ENCODE results near the gene PLA2G4A. TPM values are rescaled to one million over a fixed set of nuclear protein-coding genes. Genes with fewer than 3 reads are reported as not detected.

The PLA2G4A gene
- total and polyA plus RNA-seq, 7 donors: 0.24 to 0.71 (median 0.44) TPM

DNA sequence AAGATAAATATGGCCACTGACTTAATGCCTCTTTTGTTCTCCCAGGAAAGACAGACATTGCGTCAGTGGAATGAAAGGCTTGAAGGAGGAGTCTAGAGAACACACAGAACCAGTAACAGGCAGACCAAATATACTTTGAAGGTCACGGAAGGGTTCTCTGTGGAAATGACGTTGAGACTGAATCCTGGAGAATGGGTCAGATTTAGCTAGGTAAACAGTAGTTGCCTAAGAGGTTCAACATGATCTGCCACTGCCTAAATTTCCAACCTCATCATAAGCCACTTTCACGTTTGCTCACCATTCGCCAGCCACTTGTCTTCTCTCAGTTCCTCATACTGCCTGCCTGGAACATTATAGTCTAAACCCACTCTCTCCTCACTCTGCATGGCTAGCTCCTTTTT lies 20.5 kb downstream of the PLA2G4A start:
- H3K36me3 ChIP-seq (ENCODE audit: insufficient read depth in 1 of 2, low read depth in 1 of 2): no peaks in the 10 kb centered on the region
- no peaks in the 10 kb centered on the region for H3K9me3 ChIP-seq
- intact Hi-C loops (cut with DNase I): no loop called here
- H3K4me3 ChIP-seq: no peak overlapping the region
- DNase-seq (no peak), ATAC-seq (no peak)
- H3K27ac ChIP-seq: no peak overlapping the region
- no peaks in the 10 kb centered on the region for H3K4me1 ChIP-seq
- WGBS, 3 donors: 81 to 84% (median 83%) methylated on average over 5 of the region's 5 CpGs
- no peaks in the 10 kb centered on the region for H3K27me3 ChIP-seq (ENCODE audit: insufficient read depth in 3 of 3, low read length in 2 of 3)
- TF ChIP-seq, protein P1, sequence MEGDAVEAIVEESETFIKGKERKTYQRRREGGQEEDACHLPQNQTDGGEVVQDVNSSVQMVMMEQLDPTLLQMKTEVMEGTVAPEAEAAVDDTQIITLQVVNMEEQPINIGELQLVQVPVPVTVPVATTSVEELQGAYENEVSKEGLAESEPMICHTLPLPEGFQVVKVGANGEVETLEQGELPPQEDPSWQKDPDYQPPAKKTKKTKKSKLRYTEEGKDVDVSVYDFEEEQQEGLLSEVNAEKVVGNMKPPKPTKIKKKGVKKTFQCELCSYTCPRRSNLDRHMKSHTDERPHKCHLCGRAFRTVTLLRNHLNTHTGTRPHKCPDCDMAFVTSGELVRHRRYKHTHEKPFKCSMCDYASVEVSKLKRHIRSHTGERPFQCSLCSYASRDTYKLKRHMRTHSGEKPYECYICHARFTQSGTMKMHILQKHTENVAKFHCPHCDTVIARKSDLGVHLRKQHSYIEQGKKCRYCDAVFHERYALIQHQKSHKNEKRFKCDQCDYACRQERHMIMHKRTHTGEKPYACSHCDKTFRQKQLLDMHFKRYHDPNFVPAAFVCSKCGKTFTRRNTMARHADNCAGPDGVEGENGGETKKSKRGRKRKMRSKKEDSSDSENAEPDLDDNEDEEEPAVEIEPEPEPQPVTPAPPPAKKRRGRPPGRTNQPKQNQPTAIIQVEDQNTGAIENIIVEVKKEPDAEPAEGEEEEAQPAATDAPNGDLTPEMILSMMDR (IDR thresholded peaks at IDR 0.05): no peak

- ATAC-seq (no peak), DNase-seq (no peak)
- H3K27me3 ChIP-seq (ENCODE audit: insufficient read depth in 3 of 3, low read length in 2 of 3): no peaks in the 10 kb centered on the region
- H3K27ac ChIP-seq: no peak overlapping the region
- no peak overlapping the region for H3K4me3 ChIP-seq
- intact Hi-C loops (cut with DNase I): no loop called here
- TF ChIP-seq, protein P1 (IDR thresholded peaks at IDR 0.05): no peak
- no peaks in the 10 kb centered on the region for H3K4me1 ChIP-seq
- no peaks in the 10 kb centered on the region for H3K9me3 ChIP-seq
- no peaks in the 10 kb centered on the region for H3K36me3 ChIP-seq (ENCODE audit: insufficient read depth in 1 of 2, low read depth in 1 of 2)
Observed at GRCh38 chr1:186849826-186850225, 21.1 kb downstream of the PLA2G4A start.

DNA sequence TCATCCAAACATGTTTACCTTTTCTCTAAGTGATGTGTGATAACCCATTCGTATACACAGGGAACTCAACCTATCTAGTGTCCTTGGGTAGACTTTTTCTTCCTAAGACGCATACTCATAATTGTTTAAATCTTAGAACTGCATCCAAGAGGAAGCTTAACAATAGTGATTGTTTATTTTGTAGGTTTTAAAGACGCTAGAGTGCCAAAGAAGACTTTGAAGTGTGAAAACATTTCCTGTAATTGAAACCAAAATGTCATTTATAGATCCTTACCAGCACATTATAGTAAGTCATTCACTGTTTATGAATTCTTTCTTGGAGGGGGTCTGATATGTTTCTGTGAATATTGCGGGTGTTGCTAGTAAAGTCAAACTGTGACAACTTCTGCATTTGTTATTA lies 25.4 kb downstream of the PLA2G4A start:
- H3K4me1 ChIP-seq: no peaks in the 10 kb centered on the region
- no peaks in the 10 kb centered on the region for H3K36me3 ChIP-seq (ENCODE audit: insufficient read depth in 1 of 2, low read depth in 1 of 2)
- 60 to 65% (median 63%) methylated on average over 4 of the region's 4 CpGs for WGBS, 3 donors
- no peak overlapping the region for H3K4me3 ChIP-seq
- H3K27me3 ChIP-seq (ENCODE audit: insufficient read depth in 3 of 3, low read length in 2 of 3): no peaks in the 10 kb centered on the region
- TF ChIP-seq, protein P1 (IDR thresholded peaks at IDR 0.05): no peak
- intact Hi-C loops (cut with DNase I): no loop called here
- no peaks in the 10 kb centered on the region for H3K9me3 ChIP-seq
- DNase-seq (no peak), ATAC-seq (no peak)
- H3K27ac ChIP-seq: no peak overlapping the region

- Histone ChIP-seq H3K4me1 (no peaks in the 10 kb centered on the region), H3K27me3 (ENCODE audit: insufficient read depth in 3 of 3, low read length in 2 of 3) (no peaks in the 10 kb centered on the region), H3K36me3 (ENCODE audit: insufficient read depth in 1 of 2, low read depth in 1 of 2) (no peaks in the 10 kb centered on the region), H3K9me3 (no peaks in the 10 kb centered on the region), H3K4me3 (no peak overlapping the region), H3K27ac (no peak overlapping the region)
- intact Hi-C loops (cut with DNase I): no loop called here
- DNase-seq (no peak), ATAC-seq (peak in 1 of 4 donors; percentile 49)
- TF ChIP-seq, protein P1 (IDR thresholded peaks at IDR 0.05): no peak
Observed at GRCh38 chr1:186858923-186859322, 30.2 kb downstream of the PLA2G4A start.

DNA sequence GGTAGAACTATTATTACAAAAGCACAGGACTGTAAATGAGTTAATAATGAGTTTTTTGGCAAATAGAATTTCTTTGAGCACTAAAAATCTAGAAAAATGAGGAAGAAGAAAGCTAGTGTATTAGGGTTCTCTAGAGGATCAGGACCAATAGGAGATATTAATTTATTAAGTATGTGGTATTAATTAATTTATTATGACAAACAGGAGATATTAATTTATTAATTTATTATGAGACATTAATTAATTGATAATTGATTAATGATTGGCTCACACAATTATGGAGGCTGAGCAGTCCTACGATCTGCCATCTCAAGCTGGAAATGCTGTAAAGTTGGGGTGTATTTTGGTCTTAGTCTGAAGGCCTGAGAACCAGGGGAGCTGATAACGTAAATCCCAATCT lies 31.2 kb downstream of the PLA2G4A start:
- TF ChIP-seq, protein P1 (IDR thresholded peaks at IDR 0.05): no peak
- no peak overlapping the region for H3K4me3 ChIP-seq
- H3K36me3 ChIP-seq (ENCODE audit: insufficient read depth in 1 of 2, low read depth in 1 of 2): no peaks in the 10 kb centered on the region
- H3K4me1 ChIP-seq: no peaks in the 10 kb centered on the region
- no peaks in the 10 kb centered on the region for H3K27me3 ChIP-seq (ENCODE audit: insufficient read depth in 3 of 3, low read length in 2 of 3)
- ATAC-seq: no peak
- H3K9me3 ChIP-seq: no peaks in the 10 kb centered on the region
- DNase-seq: no peak
- 83 to 89% (median 86%) methylated on average over 2 of the region's 2 CpGs for WGBS, 3 donors
- intact Hi-C loops (cut with DNase I): no loop called here
- H3K27ac ChIP-seq: no peak overlapping the region
